HG02943 (cell line): ENCODE measurements around the gene PDE3B.
"Not testable (repeated sequence)": the region's sequence is repeated elsewhere in the genome, so short reads cannot be mapped to it uniquely, and the experiment has no call there.

Experiments
- ATAC-seq: cut with Tn5 transposase; IDR thresholded peaks from one replicate; pipeline ENCODE4 v1.9.1; 2021; ENCODE audit warnings: mild to moderate bottlenecking, low read depth, moderate library complexity; ENCODE audit not compliant: unreplicated experiment

PDE3B gene

GRCh38 chr11:14673421-14673820, 29.8 kb downstream of the PDE3B start:
- ATAC-seq, result no peak

GRCh38 chr11:14673824-14674405, 30.3 kb downstream of the PDE3B start:
- ATAC-seq, result no peak

- ATAC-seq, result no peak
Observed at GRCh38 chr11:14676068-14676467, 32.5 kb downstream of the PDE3B start.

GRCh38 chr11:14677146-14677545, 33.5 kb downstream of the PDE3B start:
- no peak for ATAC-seq

- ATAC-seq, result no peak
Observed at GRCh38 chr11:14678350-14678749, 34.7 kb downstream of the PDE3B start.

- no peak for ATAC-seq
Observed at GRCh38 chr11:14679662-14680061, 36.1 kb downstream of the PDE3B start.

- not testable (repeated sequence) for ATAC-seq
Observed at GRCh38 chr11:14684234-14684915, 40.8 kb downstream of the PDE3B start.

- ATAC-seq, result no peak
Observed at GRCh38 chr11:14687456-14687855, 43.9 kb downstream of the PDE3B start.

GRCh38 chr11:14687943-14688627, 44.5 kb downstream of the PDE3B start:
- ATAC-seq, result no peak

- ATAC-seq, result not testable (repeated sequence)
Observed at GRCh38 chr11:14695656-14696055, 52.1 kb downstream of the PDE3B start.

GRCh38 chr11:14698771-14699170, 55.2 kb downstream of the PDE3B start:
- no peak for ATAC-seq

- no peak for ATAC-seq
Observed at GRCh38 chr11:14700593-14700992, 57.0 kb downstream of the PDE3B start.

- ATAC-seq, result no peak
Observed at GRCh38 chr11:14702760-14703159, 59.2 kb downstream of the PDE3B start.

GRCh38 chr11:14703731-14704130, 60.1 kb downstream of the PDE3B start:
- ATAC-seq, result no peak

- no peak for ATAC-seq
Observed at GRCh38 chr11:14705067-14705466, 61.5 kb downstream of the PDE3B start.

GRCh38 chr11:14713496-14714244, 70.1 kb downstream of the PDE3B start:
- ATAC-seq, result no peak

- not testable (repeated sequence) for ATAC-seq
Observed at GRCh38 chr11:14715669-14716068, 72.1 kb downstream of the PDE3B start.

GRCh38 chr11:14722496-14722895, 78.9 kb downstream of the PDE3B start:
- no peak for ATAC-seq

- ATAC-seq, result no peak
Observed at GRCh38 chr11:14725150-14725549, 81.5 kb downstream of the PDE3B start.

- ATAC-seq, result no peak
Observed at GRCh38 chr11:14727215-14727614, 83.6 kb downstream of the PDE3B start.

GRCh38 chr11:14727746-14728145, 84.1 kb downstream of the PDE3B start:
- ATAC-seq, result no peak
